ENCODE measurements around the gene PCDHGA4.
"Not testable (repeated sequence)": the region's sequence is repeated elsewhere in the genome, so short reads cannot be mapped to it uniquely, and the experiment has no call there.

DNA sequence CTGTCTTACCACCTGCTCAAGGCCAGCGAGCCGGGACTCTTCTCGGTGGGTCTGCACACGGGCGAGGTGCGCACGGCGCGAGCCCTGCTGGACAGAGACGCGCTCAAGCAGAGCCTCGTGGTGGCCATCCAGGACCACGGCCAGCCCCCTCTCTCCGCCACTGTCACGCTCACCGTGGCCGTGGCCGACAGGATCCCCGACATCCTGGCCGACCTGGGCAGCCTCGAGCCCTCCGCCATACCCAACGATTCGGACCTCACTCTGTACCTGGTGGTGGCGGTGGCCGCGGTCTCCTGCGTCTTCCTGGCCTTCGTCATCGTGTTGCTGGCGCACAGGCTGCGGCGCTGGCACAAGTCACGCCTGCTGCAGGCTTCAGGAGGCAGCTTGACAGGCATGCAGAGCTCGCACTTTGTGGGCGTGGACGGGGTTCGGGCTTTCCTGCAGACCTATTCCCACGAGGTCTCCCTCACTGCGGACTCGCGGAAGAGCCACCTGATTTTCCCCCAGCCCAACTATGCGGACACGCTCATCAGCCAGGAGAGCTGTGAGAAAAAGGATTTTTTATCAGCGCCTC, 14.0 kb upstream of the PCDHGA4 start:
- not testable (repeated sequence) for TF ChIP-seq CTCF (IDR thresholded peaks at IDR 0.05); EZH2 (IDR thresholded peaks at IDR 0.05; ENCODE audit: borderline replicate concordance, insufficient read depth, low read depth, low read length, poor library complexity, severe bottlenecking)
